GM23338 (cell line): Measurements from ENCODE around the gene SOHLH1. TPM values are rescaled to one million over a fixed set of nuclear protein-coding genes. Genes with fewer than 3 reads are reported as not detected.

ENCODE experiments used
- ATAC-seq: fragments of 200-7000 bp; cut with Tn5 transposase; 3 replicates; pipeline ENCODE4 v1.9.1; 2020
- DNase-seq: peaks from one replicate; pipeline ENCODE4 v3.0.0-alpha.2; 2015; ENCODE audit warnings: low spot score
- H2AFZ ChIP-seq: fragments of 200-600 bp; sonication (generic); 2 replicates; pipeline ENCODE4 v1.8.0; 2016; ENCODE audit warnings: antibody characterized with exemption, mild to moderate bottlenecking, moderate library complexity
- H3F3A ChIP-seq: fragments of 200-600 bp; sonication (generic); replicated peaks from 2 replicates; pipeline ENCODE4 v1.8.0; 2017; ENCODE audit warnings: antibody characterized with exemption, mixed run types, low read depth
- H3K27ac ChIP-seq: fragments of 200-600 bp; sonication (generic); 2 replicates; pipeline ENCODE4 v1.6.1; 2016; ENCODE audit warnings: low read depth
- H3K27me3 ChIP-seq: fragments of 200-600 bp; sonication (generic); 2 replicates; pipeline ENCODE4 v1.8.0; 2016; ENCODE audit warnings: mild to moderate bottlenecking, mixed run types, moderate library complexity; ENCODE audit not compliant: insufficient read depth
- H3K36me3 ChIP-seq: fragments of 200-600 bp; sonication (generic); 2 replicates; pipeline ENCODE4 v1.8.0; 2016; ENCODE audit warnings: mild to moderate bottlenecking; ENCODE audit not compliant: insufficient read depth
- H3K4me1 ChIP-seq: fragments of 200-600 bp; sonication (generic); 2 replicates; pipeline ENCODE4 v1.8.0; 2016; ENCODE audit warnings: mild to moderate bottlenecking, moderate library complexity; ENCODE audit not compliant: insufficient read depth
- H3K4me2 ChIP-seq: fragments of 200-600 bp; sonication (generic); 2 replicates; pipeline ENCODE4 v1.7.1; 2017; ENCODE audit warnings: mixed run types
- H3K4me3 ChIP-seq: fragments of 200-600 bp; sonication (generic); 2 replicates; pipeline ENCODE4 v1.6.1; 2016; ENCODE audit warnings: mixed run types
- H3K79me2 ChIP-seq: fragments of 200-600 bp; sonication (generic); replicated peaks from 2 replicates; pipeline ENCODE4 v1.8.0; 2017; ENCODE audit warnings: mild to moderate bottlenecking; ENCODE audit not compliant: insufficient read depth
- H3K9me2 ChIP-seq: fragments of 200-600 bp; sonication (generic); 2 replicates; pipeline ENCODE4 v1.8.0; 2017; ENCODE audit not compliant: insufficient read depth
- H4K20me1 ChIP-seq: fragments of 200-600 bp; sonication (generic); replicated peaks from 2 replicates; pipeline ENCODE4 v1.8.0; 2017; ENCODE audit warnings: mild to moderate bottlenecking; ENCODE audit not compliant: insufficient read depth
- H3K27ac Mint-ChIP-seq: 2 replicates; pipeline ENCODE4 v1.8.0; 2020; ENCODE audit warnings: inconsistent platforms, mild to moderate bottlenecking, moderate library complexity, mixed read lengths
- H3K27me3 Mint-ChIP-seq: 3 replicates; pipeline ENCODE4 v1.8.0; 2022; ENCODE audit warnings: low read depth, mild to moderate bottlenecking, moderate library complexity, mixed read lengths, inconsistent platforms; ENCODE audit not compliant: insufficient read depth, poor library complexity
- H3K36me3 Mint-ChIP-seq: 3 replicates; pipeline ENCODE4 v1.8.0; 2021; ENCODE audit warnings: low read depth, mild to moderate bottlenecking, inconsistent platforms, moderate library complexity, mixed read lengths
- H3K4me1 Mint-ChIP-seq: 3 replicates; pipeline ENCODE4 v1.8.0; 2020; ENCODE audit warnings: mild to moderate bottlenecking, inconsistent platforms, mixed read lengths
- H3K4me3 Mint-ChIP-seq: 3 replicates; pipeline ENCODE4 v1.8.0; 2021; ENCODE audit warnings: moderate library complexity, mild to moderate bottlenecking, inconsistent platforms, mixed read lengths
- H3K9me3 Mint-ChIP-seq: 3 replicates; pipeline ENCODE4 v1.8.0; 2020; ENCODE audit warnings: moderate library complexity, mild to moderate bottlenecking, inconsistent platforms, mixed read lengths
- EZH2 ChIP-seq: fragments of 200-600 bp; sonication (generic); IDR thresholded peaks from one replicate; pipeline ENCODE4 v1.8.0; 2017; ENCODE audit warnings: antibody characterized with exemption, mild to moderate bottlenecking, low read depth; ENCODE audit not compliant: unreplicated experiment
- EZH2phosphoT487 ChIP-seq: fragments of 200-600 bp; sonication (generic); IDR thresholded peaks from one replicate; pipeline ENCODE4 v1.8.1; 2018; ENCODE audit warnings: antibody characterized with exemption; ENCODE audit not compliant: unreplicated experiment
- NANOG ChIP-seq: IDR thresholded peaks from 2 replicates; pipeline ENCODE4 v1.6.1; 2016; ENCODE audit warnings: antibody characterized with exemption, borderline replicate concordance
- POLR2AphosphoS5 ChIP-seq: IDR thresholded peaks from 2 replicates; pipeline ENCODE4 v1.6.1; 2016; ENCODE audit warnings: antibody characterized with exemption, low read depth
- STAT1 ChIP-seq: IDR thresholded peaks from one replicate; pipeline ENCODE4 v1.6.1; 2016; ENCODE audit warnings: antibody characterized with exemption; ENCODE audit not compliant: unreplicated experiment
- ZNF114 ChIP-seq: fragments of 250-450 bp; sonication (Bioruptor Pico); IDR thresholded peaks from 2 replicates; pipeline ENCODE4 v1.5.0; 2020; ENCODE audit warnings: mild to moderate bottlenecking, moderate library complexity
- ZNF331 ChIP-seq: fragments of 250-450 bp; sonication (Bioruptor Pico); IDR thresholded peaks from 2 replicates; pipeline ENCODE4 v1.5.0; 2020; ENCODE audit warnings: low read depth, mild to moderate bottlenecking, moderate library complexity
- ZNF462 ChIP-seq: fragments of 250-450 bp; sonication (Bioruptor Pico); IDR thresholded peaks from 2 replicates; pipeline ENCODE4 v1.5.0; 2020; ENCODE audit warnings: mild to moderate bottlenecking, moderate library complexity
- polyA plus RNA-seq: library from polyadenylated mRNA; unstranded; fragments of >200 nt; fragmentation: Nextera tagmentation; extraction: Ambion mirVana; gene quantifications from 2 replicates; pipeline ENCODE4 v1.2.1, GENCODE V29; 2016
- total RNA-seq: library from RNA; depleted of rRNA; stranded (reverse); fragments of >200 nt; shearing (Covaris generic); gene quantifications from 2 replicates; pipeline ENCODE4 v1.2.3, GENCODE V29; 2014
- TF ChIP-seq, protein P1 (sequence below): IDR thresholded peaks from one replicate; pipeline ENCODE4 v1.6.1; 2018; ENCODE audit warnings: antibody characterized with exemption; ENCODE audit not compliant: unreplicated experiment
- TF ChIP-seq, protein P2 (sequence below), 2 experiments: fragments of 200-600 bp in 1 of 2; sonication (generic) in 1 of 2; conservative IDR thresholded peaks; 2 replicates each; pipeline versions ENCODE4 v1.5.1 to v1.6.1; 2016 to 2017; ENCODE audit warnings: antibody characterized with exemption in 2 of 2, low read depth in 2 of 2, mild to moderate bottlenecking in 2 of 2, moderate library complexity in 1 of 2

The SOHLH1 gene
- total and polyA plus RNA-seq, 2 experiments from 2014 or later, result 0.21 TPM; not detected in 1

DNA sequence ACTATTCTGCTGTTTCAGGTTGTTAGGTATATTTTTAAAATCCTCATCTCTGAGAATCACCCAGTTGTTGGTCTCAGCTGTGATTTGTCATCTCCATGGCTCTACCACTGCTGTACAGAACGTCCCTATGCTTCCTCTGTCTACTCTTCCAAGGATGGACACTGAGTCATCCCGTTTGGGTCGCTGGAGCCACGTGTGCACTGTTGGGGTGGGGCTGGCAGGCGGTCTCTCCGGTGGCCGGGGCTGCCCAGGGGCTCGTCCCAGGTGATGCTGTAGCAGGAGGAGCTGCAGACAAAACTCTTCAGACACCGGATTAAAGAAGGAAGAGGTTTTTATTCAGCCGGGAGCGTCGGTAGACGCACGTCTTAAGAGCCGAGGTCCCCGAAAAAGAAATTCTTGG, 19.2 kb downstream of the SOHLH1 start (continued):
- TF ChIP-seq, protein P1, sequence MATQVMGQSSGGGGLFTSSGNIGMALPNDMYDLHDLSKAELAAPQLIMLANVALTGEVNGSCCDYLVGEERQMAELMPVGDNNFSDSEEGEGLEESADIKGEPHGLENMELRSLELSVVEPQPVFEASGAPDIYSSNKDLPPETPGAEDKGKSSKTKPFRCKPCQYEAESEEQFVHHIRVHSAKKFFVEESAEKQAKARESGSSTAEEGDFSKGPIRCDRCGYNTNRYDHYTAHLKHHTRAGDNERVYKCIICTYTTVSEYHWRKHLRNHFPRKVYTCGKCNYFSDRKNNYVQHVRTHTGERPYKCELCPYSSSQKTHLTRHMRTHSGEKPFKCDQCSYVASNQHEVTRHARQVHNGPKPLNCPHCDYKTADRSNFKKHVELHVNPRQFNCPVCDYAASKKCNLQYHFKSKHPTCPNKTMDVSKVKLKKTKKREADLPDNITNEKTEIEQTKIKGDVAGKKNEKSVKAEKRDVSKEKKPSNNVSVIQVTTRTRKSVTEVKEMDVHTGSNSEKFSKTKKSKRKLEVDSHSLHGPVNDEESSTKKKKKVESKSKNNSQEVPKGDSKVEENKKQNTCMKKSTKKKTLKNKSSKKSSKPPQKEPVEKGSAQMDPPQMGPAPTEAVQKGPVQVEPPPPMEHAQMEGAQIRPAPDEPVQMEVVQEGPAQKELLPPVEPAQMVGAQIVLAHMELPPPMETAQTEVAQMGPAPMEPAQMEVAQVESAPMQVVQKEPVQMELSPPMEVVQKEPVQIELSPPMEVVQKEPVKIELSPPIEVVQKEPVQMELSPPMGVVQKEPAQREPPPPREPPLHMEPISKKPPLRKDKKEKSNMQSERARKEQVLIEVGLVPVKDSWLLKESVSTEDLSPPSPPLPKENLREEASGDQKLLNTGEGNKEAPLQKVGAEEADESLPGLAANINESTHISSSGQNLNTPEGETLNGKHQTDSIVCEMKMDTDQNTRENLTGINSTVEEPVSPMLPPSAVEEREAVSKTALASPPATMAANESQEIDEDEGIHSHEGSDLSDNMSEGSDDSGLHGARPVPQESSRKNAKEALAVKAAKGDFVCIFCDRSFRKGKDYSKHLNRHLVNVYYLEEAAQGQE, result no peak
- no peak for TF ChIP-seq ZNF114 (CRISPR knock-in tag)
- TF ChIP-seq, protein P2, sequence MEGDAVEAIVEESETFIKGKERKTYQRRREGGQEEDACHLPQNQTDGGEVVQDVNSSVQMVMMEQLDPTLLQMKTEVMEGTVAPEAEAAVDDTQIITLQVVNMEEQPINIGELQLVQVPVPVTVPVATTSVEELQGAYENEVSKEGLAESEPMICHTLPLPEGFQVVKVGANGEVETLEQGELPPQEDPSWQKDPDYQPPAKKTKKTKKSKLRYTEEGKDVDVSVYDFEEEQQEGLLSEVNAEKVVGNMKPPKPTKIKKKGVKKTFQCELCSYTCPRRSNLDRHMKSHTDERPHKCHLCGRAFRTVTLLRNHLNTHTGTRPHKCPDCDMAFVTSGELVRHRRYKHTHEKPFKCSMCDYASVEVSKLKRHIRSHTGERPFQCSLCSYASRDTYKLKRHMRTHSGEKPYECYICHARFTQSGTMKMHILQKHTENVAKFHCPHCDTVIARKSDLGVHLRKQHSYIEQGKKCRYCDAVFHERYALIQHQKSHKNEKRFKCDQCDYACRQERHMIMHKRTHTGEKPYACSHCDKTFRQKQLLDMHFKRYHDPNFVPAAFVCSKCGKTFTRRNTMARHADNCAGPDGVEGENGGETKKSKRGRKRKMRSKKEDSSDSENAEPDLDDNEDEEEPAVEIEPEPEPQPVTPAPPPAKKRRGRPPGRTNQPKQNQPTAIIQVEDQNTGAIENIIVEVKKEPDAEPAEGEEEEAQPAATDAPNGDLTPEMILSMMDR (conservative IDR thresholded peaks at IDR 0.05; ENCODE audit: low read depth in 2 of 2), result no peak
- no peak for TF ChIP-seq ZNF331 (CRISPR knock-in tag)
- no peak for TF ChIP-seq NANOG
- TF ChIP-seq STAT1, result no peak

DNA sequence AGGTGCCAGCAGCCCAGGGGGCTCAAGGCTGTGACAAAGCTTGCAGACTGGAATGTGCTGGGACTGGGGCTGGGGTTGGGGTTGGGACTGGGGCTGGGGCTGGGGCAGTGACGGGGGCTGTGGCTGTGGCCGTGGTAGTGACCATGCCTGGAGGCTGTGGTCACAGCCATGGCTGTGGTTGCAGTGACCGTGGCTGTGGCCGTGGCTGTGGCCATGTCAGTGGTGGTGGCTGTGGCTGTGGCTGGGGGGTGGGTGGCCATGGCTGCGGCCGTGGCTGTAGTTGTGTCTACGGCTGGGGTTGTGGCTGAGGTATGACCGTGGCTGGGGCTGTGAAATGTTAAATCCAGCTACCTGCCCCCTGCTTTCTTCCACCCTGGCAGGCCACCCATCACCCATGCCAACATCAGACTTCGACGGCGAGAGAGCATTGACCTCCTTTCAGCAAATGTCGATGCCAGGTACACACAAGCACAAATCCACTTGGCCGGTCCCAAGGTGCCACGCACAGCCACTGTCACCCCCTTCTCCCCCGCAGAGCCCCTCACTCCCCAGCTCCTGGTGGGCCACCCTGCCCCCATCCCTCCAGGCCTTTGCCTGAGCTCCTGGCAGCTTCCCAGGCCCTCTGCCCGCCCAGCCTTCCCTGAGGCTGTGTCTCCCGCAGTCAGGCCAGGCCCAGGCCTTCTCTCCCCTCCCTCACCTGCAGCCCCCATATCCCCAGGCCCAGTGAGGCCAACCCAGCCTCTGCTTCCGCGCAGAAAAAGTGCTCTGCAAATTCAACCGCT, 20.9 kb downstream of the SOHLH1 start:
- Mint-ChIP-seq H3K27ac (no peak overlapping the region), H3K4me3 (no peak overlapping the region), H3K36me3 (no peaks in the 10 kb centered on the region), H3K9me3 (peaks cover 4% of the 10 kb centered on the region; the same call in 1 of the 3 replicates), H3K27me3 (peaks cover 5% of the 10 kb centered on the region), H3K4me1 (peaks cover 8% of the 10 kb centered on the region)
- Histone ChIP-seq H2AFZ (no peak overlapping the region), H3F3A (no peaks in the 10 kb centered on the region), H3K4me2 (no peak overlapping the region), H3K4me1 (no peaks in the 10 kb centered on the region; the same call in 1 of the 2 replicates), H3K36me3 (no peaks in the 10 kb centered on the region), H3K27ac (no peak overlapping the region), H3K27me3 (no peaks in the 10 kb centered on the region), H4K20me1 (no peaks in the 10 kb centered on the region), H3K9me2 (no peaks in the 10 kb centered on the region), H3K4me3 (no peak overlapping the region), H3K79me2 (no peaks in the 10 kb centered on the region)
- DNase-seq (no peak), ATAC-seq (no peak)
- TF ChIP-seq STAT1, result no peak
- no peak for TF ChIP-seq EZH2
- TF ChIP-seq EZH2phosphoT487, result no peak
- TF ChIP-seq POLR2AphosphoS5, result no peak
- TF ChIP-seq ZNF462, result no peak
- TF ChIP-seq ZNF114 (CRISPR knock-in tag), result no peak
